Measurements from ENCODE around the gene NFATC2.

Gene NFATC2

GRCh38 chr20:51429696-51430095 is 112.8 kb downstream of the NFATC2 start:
- H3K4me1 ChIP-seq: peaks cover 0 to 21% (median 19%) of the 10 kb centered on the region in 4 donors
- no peaks in the 10 kb centered on the region for H3K27me3 ChIP-seq
- intact Hi-C loops (cut with DNase I; ENCODE audit: low total_unique reads): no loop called here
- TF ChIP-seq CTCF (IDR thresholded peaks at IDR 0.05): no peak
- H3K4me3 ChIP-seq: no peak overlapping the region
- no peak for DNase-seq
- H3K9me3 ChIP-seq: no peaks in the 10 kb centered on the region
- peaks cover 0 to 14% (median 5%) of the 10 kb centered on the region in 3 donors for H3K36me3 ChIP-seq
- H3K27ac ChIP-seq: peak overlapping the region in 1 of 2 donors; percentile 59

- H3K4me1 ChIP-seq: peaks cover 0 to 21% (median 19%) of the 10 kb centered on the region in 4 donors
- TF ChIP-seq CTCF (IDR thresholded peaks at IDR 0.05): no peak
- H3K36me3 ChIP-seq: peaks cover 0 to 14% (median 5%) of the 10 kb centered on the region in 3 donors
- H3K27ac ChIP-seq: peak overlapping the region; percentile 55 to 59
- no peaks in the 10 kb centered on the region for H3K9me3 ChIP-seq
- no peak for DNase-seq
- H3K27me3 ChIP-seq: no peaks in the 10 kb centered on the region
- H3K4me3 ChIP-seq: peak overlapping the region in 1 of 2 donors; percentile 41
- intact Hi-C loops (cut with DNase I; ENCODE audit: low total_unique reads): no loop called here
Measured at GRCh38 chr20:51429144-51429482, 113.4 kb downstream of the NFATC2 start.

GRCh38 chr20:51428401-51429143 is 113.9 kb downstream of the NFATC2 start:
- Histone ChIP-seq H3K4me3 (peak overlapping the region; percentile 19 to 41), H3K4me1 (peaks cover 0 to 21% (median 19%) of the 10 kb centered on the region in 4 donors), H3K27me3 (no peaks in the 10 kb centered on the region), H3K27ac (peak overlapping the region; percentile 55 to 59), H3K9me3 (no peaks in the 10 kb centered on the region), H3K36me3 (peaks cover 0 to 14% (median 5%) of the 10 kb centered on the region in 3 donors)
- TF ChIP-seq CTCF (IDR thresholded peaks at IDR 0.05): no peak
- intact Hi-C loops (cut with DNase I; ENCODE audit: low total_unique reads): no loop called here
- peak; percentile 43 to 76 for DNase-seq

- DNase-seq: no peak
- no peaks in the 10 kb centered on the region for H3K9me3 ChIP-seq
- peak overlapping the region; percentile 55 to 59 for H3K27ac ChIP-seq
- no peak for TF ChIP-seq CTCF (IDR thresholded peaks at IDR 0.05)
- H3K36me3 ChIP-seq: peaks cover 0 to 14% (median 5%) of the 10 kb centered on the region in 3 donors
- intact Hi-C loops (cut with DNase I; ENCODE audit: low total_unique reads): no loop called here
- peaks cover 0 to 21% (median 19%) of the 10 kb centered on the region in 4 donors for H3K4me1 ChIP-seq
- peak overlapping the region in 1 of 2 donors; percentile 41 for H3K4me3 ChIP-seq
- H3K27me3 ChIP-seq: no peaks in the 10 kb centered on the region
Measured at GRCh38 chr20:51427651-51428291, 114.7 kb downstream of the NFATC2 start.

GRCh38 chr20:51426718-51427650 is 115.5 kb downstream of the NFATC2 start:
- DNase-seq: no peak
- H3K4me1 ChIP-seq: peaks cover 0 to 21% (median 19%) of the 10 kb centered on the region in 4 donors

More at GRCh38 chr20:51426718-51427650, 115.5 kb downstream of the NFATC2 start:
- TF ChIP-seq CTCF (IDR thresholded peaks at IDR 0.05): no peak
- Histone ChIP-seq H3K27me3 (no peaks in the 10 kb centered on the region), H3K36me3 (peaks cover 0 to 6% (median 3%) of the 10 kb centered on the region in 3 donors), H3K9me3 (no peaks in the 10 kb centered on the region), H3K27ac (no peak overlapping the region), H3K4me3 (no peak overlapping the region)
- intact Hi-C loops (cut with DNase I; ENCODE audit: low total_unique reads): no loop called here
